GM15510 (cell line): ENCODE measurements around the gene NEURL1.

ENCODE experiments used
- POLR2A ChIP-seq: IDR thresholded peaks from 3 replicates; pipeline ENCODE4 v1.6.1; 2011; ENCODE audit warnings: borderline replicate concordance; ENCODE audit not compliant: insufficient read length; ENCODE audit errors: extremely low read depth

Gene NEURL1

GRCh38 chr10:103555712-103556111 is 62.2 kb downstream of the NEURL1 start:
- no peak for TF ChIP-seq POLR2A

- TF ChIP-seq POLR2A: no peak
Measured at GRCh38 chr10:103556383-103557007, 63.0 kb downstream of the NEURL1 start.

GRCh38 chr10:103557455-103557854 is 64.0 kb downstream of the NEURL1 start:
- TF ChIP-seq POLR2A: no peak

- TF ChIP-seq POLR2A: no peak
Measured at GRCh38 chr10:103558911-103559310, 65.4 kb downstream of the NEURL1 start.

GRCh38 chr10:103559776-103560175 is 66.3 kb downstream of the NEURL1 start:
- no peak for TF ChIP-seq POLR2A

- no peak for TF ChIP-seq POLR2A
Measured at GRCh38 chr10:103560886-103561285, 67.4 kb downstream of the NEURL1 start.

GRCh38 chr10:103562383-103562782 is 68.9 kb downstream of the NEURL1 start:
- TF ChIP-seq POLR2A: no peak

GRCh38 chr10:103563231-103564115 is 70.0 kb downstream of the NEURL1 start:
- no peak for TF ChIP-seq POLR2A

- no peak for TF ChIP-seq POLR2A
Measured at GRCh38 chr10:103564116-103564501, 70.6 kb downstream of the NEURL1 start.

GRCh38 chr10:103564776-103565520 is 71.4 kb downstream of the NEURL1 start:
- no peak for TF ChIP-seq POLR2A

GRCh38 chr10:103566536-103566935 is 73.0 kb downstream of the NEURL1 start:
- no peak for TF ChIP-seq POLR2A

- TF ChIP-seq POLR2A: no peak
Measured at GRCh38 chr10:103568505-103568904, 75.0 kb downstream of the NEURL1 start.

GRCh38 chr10:103569896-103570295 is 76.4 kb downstream of the NEURL1 start:
- no peak for TF ChIP-seq POLR2A

- no peak for TF ChIP-seq POLR2A
Measured at GRCh38 chr10:103570844-103571655, 77.5 kb downstream of the NEURL1 start.

GRCh38 chr10:103571656-103571975 is 78.1 kb downstream of the NEURL1 start:
- TF ChIP-seq POLR2A: no peak
